Activated CD4-positive, alpha-beta T cell treated with anti-CD3 and anti-CD28 coated beads, Interleukin-2, amount 50 U/mL, for 48 hours (primary cell): ENCODE results near the gene RHBDD1.
A peak's percentile ranks its signal among the peaks of the same experiment; 100 is the strongest.

Experiments used
- DNase-seq, 2 experiments: peaks; one replicate each; pipeline ENCODE4 v3.0.0-alpha.2; 2020

Gene RHBDD1

DNA sequence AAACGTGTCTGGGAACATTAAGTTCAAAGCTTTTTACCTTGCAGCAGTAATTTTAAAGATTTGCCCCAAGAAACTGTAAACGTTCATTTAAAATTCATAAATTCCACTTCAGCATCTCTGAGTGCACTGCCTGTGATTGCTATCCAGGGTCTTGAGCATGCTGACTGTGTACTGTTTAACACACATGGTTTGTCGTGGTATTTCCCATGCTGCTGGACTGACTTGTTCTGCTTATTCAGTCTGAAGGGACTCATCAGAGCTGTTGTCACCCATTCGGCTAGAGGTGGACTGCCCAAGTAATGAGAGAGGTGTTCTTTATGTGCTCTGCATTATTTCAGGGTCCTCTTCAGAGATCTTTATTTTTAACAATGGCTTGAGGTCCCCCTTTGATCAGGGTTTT lies 53.1 kb downstream of the RHBDD1 start:
- no peak for DNase-seq

DNA sequence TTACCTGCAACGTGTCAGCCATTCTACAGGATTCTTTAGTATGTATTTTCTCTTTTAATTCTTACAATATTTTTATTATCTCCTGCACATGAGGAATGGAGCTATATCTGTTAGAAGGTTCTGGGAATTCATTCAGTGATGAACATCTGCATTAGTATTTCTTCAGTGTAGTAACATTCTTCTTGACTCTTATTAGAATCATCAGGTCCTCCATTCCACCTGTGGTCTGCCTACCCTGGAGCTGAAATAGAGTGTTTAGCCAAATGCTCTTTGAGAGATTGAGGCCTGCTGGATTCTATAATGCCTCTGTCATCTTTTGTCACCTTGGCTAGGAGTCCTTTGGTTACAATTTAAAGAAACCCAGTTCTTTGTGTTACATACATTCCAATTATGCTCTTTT lies 54.4 kb downstream of the RHBDD1 start:
- DNase-seq: no peak

DNA sequence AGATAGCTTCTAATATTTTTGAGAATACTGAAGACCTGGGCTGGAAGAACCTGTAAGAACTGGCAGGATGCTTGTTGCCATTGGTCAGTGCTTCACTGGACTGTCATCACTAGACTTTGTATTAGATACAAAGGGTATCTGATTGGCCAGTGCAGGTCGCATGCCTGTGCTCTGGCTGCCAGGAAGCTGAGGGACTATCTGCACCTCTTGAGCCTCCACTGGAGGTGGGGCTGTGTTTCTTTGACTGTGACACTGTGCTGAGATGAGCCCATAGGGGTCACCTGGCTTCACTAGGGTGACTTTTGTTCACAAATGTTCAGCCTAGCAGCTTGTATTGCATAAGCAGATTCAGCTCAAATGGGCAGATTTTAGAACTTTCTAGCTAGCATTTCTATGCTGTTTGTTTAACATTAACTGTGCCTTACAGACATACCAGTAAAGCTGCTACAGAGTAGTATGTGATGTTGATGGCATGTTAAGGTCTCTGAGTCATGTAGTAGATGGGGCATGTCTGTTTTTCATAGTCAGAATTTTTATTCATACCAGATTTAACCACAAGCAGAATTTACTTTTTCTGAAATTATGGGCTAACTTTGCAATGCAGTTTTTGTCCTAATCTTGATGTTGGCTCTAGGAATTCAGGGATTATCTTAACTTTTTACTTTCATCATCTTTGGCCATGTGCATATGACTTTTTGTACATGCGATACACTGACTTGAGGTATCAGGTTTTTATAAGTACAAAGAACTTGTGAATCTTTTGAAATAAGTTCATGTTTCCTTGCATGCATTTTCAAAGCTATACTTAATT lies 56.1 kb downstream of the RHBDD1 start:
- no peak for DNase-seq

- no peak for DNase-seq
Observed at GRCh38 chr2:226892729-226893128, 56.9 kb downstream of the RHBDD1 start.

- DNase-seq: no peak
Observed at GRCh38 chr2:226893216-226893615, 57.4 kb downstream of the RHBDD1 start.

DNA sequence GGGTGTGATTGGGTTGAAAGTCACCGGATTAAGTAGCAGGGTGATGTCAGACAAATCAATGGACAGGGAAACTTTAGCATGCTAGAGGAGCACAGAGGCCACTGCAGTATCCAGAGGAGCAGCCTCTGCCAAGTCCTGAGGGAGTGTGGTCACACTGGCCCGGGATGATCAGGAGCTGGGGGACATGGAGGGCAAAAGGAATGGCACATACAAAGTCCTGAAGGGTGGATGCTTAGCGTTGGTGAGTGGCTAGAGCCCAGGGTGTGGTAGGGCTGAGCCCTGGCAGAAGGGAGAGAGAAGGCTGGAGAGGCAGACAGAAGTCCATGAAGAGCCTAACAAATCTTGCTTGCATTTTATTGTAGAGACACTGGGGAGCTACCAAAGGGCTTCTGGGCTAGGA lies 58.9 kb downstream of the RHBDD1 start:
- no peak for DNase-seq

- no peak for DNase-seq
Observed at GRCh38 chr2:226895579-226895978, 59.7 kb downstream of the RHBDD1 start.

DNA sequence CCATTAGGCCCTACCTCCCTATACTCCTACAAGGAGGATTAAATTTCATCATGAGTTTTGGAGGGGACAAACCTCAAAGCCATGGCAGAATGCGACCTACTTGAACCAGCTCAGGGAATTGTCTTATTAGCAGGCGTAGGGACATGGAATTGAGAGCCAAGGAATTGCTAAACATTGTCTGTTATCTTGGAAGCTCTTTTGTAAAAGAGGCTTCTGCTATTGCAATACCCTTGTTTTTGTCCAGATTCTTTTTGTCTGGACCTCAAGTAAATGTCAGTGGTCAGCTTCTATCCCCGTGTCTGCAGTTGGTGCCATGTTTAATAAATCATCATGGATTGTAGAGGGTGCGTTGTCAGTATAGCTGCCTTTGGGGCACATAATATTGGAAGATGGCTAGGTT lies 62.3 kb downstream of the RHBDD1 start:
- no peak for DNase-seq

GRCh38 chr2:226898897-226899296 lies 63.0 kb downstream of the RHBDD1 start:
- DNase-seq: no peak

GRCh38 chr2:226902041-226902966 lies 66.5 kb downstream of the RHBDD1 start:
- peak in 1 of 2 experiments; percentile 12 for DNase-seq

DNA sequence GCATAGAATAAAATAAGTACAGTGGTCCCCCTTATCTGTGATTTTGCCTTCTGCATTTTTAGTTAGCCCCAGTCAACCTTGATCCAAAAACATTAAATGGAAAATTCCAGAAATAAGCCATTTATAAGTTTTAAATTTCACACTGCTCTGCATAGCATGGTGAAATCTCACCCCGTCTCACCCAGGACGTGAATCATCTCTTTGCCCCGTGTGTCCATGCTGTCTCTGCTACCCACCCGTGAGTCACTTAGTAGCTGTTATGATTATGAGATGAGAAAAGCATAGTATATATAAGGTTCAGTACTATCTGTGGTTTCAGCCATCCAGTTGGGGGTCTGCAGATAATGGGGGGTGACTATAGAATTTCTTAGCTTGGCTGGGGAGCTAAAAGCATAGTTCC lies 67.3 kb downstream of the RHBDD1 start:
- DNase-seq: peak in 1 of 2 experiments; percentile 31

- DNase-seq: peak in 1 of 2 experiments; percentile 26
Observed at GRCh38 chr2:226904592-226904991, 68.7 kb downstream of the RHBDD1 start.

DNA sequence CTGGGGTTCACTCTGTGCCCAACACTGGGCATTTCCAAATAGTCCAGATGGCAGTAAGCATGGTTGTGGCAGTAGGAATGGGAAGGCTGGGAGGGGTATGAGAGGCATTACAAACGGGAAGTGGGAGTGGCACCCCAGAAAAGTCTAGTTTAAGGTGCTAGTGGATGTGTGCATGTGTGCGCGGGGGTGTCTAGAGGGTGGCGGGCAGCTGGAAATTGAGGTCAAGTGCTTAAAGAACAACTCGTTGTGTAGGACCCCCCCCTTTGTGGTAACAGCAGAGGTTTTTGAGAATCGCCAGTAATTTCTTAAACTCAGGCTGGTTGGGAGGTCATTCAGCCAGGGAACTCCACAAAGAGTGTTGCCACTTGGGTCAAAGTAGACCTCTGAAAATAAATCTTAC lies 69.9 kb downstream of the RHBDD1 start:
- no peak for DNase-seq

DNA sequence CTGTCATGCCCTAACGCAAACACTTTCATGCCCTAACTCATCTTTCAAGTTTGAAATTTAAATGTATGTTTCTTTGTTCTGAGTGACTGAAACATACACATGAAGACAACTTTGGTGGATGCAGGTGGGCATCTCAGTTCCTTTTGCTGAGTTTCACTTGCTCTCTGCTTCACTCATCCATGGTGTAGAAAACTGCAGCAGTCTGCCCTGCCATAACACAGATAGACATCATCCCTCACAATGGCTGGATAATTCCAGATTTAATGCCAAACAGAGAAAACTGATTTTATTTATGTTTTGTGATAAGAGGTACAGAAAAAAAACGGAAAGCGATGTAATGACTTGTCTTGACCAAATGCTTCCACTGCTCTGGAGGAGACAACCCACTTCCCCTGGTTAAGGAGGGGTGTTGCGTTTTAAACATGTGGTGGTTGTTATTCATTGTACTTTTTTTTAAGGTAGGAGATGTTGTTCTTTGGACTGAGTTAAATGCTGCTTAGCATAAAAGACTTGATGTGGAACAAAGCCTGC lies 70.4 kb downstream of the RHBDD1 start:
- DNase-seq: no peak

GRCh38 chr2:226909126-226909525 lies 73.3 kb downstream of the RHBDD1 start:
- DNase-seq: no peak

DNA sequence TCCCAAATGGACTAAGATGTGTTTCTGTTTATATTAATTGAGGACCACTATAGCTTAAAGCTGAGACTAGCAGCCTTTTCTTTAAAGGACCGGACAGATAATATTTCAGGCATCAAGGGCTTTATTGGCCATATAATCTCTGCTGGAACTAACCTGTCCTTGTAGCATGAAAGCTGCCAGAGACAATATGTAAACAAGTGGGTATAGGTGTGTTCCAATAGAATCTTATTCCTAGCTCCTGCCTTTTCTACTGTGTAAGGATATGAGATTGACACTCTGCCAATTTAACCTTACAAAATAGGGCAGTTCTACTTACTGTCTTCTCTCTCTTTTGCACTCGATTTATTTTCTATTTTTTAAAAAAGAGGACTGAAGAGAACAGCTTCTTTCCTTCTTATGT lies 74.0 kb downstream of the RHBDD1 start:
- no peak for DNase-seq

- no peak for DNase-seq
Observed at GRCh38 chr2:226910384-226910783, 74.5 kb downstream of the RHBDD1 start.

GRCh38 chr2:226911932-226912331 lies 76.1 kb downstream of the RHBDD1 start:
- DNase-seq: no peak

DNA sequence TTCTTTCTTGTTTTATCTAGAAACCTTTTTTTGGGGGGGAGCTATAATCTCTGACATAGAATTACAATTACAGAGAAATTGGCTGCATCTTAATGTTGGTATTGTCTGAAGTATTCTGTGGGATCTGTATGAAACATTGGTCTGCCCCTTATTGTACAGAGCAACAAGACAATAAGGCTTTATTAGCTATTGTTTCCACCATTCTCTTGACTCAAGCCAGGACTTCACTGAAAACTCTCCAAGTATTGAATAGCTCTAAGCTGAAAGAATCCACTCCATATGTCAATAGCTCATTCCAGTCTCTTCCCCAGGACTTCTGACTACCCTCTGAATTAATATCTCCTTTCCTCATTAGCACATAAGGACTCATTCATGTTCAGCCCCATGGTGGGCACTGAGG lies 77.8 kb downstream of the RHBDD1 start:
- DNase-seq: no peak

- DNase-seq: no peak
Observed at GRCh38 chr2:226915846-226916360, 80.0 kb downstream of the RHBDD1 start.

- DNase-seq: no peak
Observed at GRCh38 chr2:226916669-226917068, 80.8 kb downstream of the RHBDD1 start.

GRCh38 chr2:226932443-226932842 lies 96.6 kb downstream of the RHBDD1 start:
- DNase-seq: no peak

DNA sequence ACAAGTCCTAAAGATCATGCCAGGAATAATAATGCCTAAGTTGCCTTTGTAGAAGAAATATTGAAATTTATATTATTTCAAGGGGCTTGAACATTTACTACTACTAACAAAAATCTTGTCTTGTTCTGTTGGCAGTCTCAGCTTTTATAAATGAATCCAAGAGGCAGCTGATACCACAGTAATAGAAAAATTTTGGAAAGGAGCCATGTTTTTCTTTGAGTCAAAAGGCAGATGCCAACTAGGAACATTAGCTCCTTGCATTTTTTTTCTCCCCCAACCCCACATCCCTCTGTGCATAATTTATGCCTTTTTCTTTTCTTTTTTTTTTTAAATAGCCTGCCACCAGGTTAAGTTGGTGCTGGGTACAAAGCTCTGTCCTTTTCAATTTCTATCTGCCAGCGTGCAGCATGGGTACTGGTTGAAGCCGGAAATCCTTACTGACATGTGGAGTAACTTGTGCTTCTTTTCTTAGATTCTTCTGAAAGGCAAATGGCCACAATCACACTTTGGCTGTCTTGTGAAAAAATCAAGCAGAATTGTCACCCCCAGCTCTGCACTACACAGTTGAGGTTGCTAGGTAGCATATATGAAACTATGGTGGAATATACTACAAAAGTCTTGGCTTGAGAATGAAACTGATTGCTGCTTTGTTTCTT lies 98.8 kb downstream of the RHBDD1 start:
- no peak for DNase-seq
